Endothelial cell of umbilical vein (primary cell): Measurements from ENCODE around the gene NT5DC1.

Experiments
- CTCF ChIP-seq, 2 donors: IDR thresholded peaks; 1 replicate in 1 of 2; 2 replicates in 1 of 2; pipeline ENCODE4 v1.5.1; 2011; ENCODE audit warnings: low read length in 2 of 2, mild to moderate bottlenecking in 2 of 2, moderate library complexity in 2 of 2, control low read depth in 1 of 2, inconsistent platforms in 1 of 2, low read depth in 1 of 2; ENCODE audit not compliant: insufficient read depth in 1 of 2; ENCODE audit errors: extremely low read depth in 1 of 2
- EZH2 ChIP-seq: IDR thresholded peaks from 2 replicates; pipeline ENCODE4 v1.6.1; 2012; ENCODE audit warnings: borderline replicate concordance, low read depth, mild to moderate bottlenecking, moderate library complexity, low read length, inconsistent platforms; ENCODE audit not compliant: severe bottlenecking
- FOS ChIP-seq: IDR thresholded peaks from 2 replicates; pipeline ENCODE4 v1.6.1; 2011; ENCODE audit warnings: mild to moderate bottlenecking, low read length, moderate library complexity, borderline replicate concordance; ENCODE audit not compliant: insufficient read depth
- JUN ChIP-seq: IDR thresholded peaks from 2 replicates; pipeline ENCODE4 v1.6.1; 2011; ENCODE audit warnings: borderline replicate concordance, low read depth; ENCODE audit not compliant: insufficient read length, insufficient read depth
- MAX ChIP-seq: IDR thresholded peaks from 2 replicates; pipeline ENCODE4 v1.6.1; 2011; ENCODE audit not compliant: insufficient read depth, insufficient read length
- MYC ChIP-seq: IDR thresholded peaks from one replicate; pipeline ENCODE4 v1.6.1; 2011; ENCODE audit warnings: mild to moderate bottlenecking, low read depth, low read length
- POLR2A ChIP-seq: IDR thresholded peaks from 2 replicates; pipeline ENCODE4 v1.6.1; 2012; ENCODE audit warnings: low read depth, mild to moderate bottlenecking, control low read depth, low read length
- POLR2AphosphoS5 ChIP-seq: IDR thresholded peaks from 2 replicates; pipeline ENCODE4 v1.6.1; 2012; ENCODE audit warnings: low read depth, mild to moderate bottlenecking, control low read depth, low read length, moderate library complexity; ENCODE audit not compliant: insufficient read depth

GRCh38 chr6:116280161-116280932 is 179.7 kb downstream of the NT5DC1 start:
- no peak for TF ChIP-seq CTCF (IDR thresholded peaks at IDR 0.05; ENCODE audit: extremely low read depth in 1 of 2, insufficient read depth in 1 of 2, low read depth in 1 of 2, low read length in 2 of 2)
- no peak for TF ChIP-seq POLR2A
- no peak for TF ChIP-seq EZH2
- no peak for TF ChIP-seq MAX
- TF ChIP-seq JUN = no peak
- no peak for TF ChIP-seq MYC
- TF ChIP-seq POLR2AphosphoS5 = no peak
- TF ChIP-seq FOS = no peak
